Measurements from ENCODE around the gene AMBP. TPM values are rescaled to one million over a fixed set of nuclear protein-coding genes. Genes with fewer than 3 reads are reported as not detected.

Gene AMBP
- total RNA-seq, 1 experiment from 2014 or later, result not detected

DNA sequence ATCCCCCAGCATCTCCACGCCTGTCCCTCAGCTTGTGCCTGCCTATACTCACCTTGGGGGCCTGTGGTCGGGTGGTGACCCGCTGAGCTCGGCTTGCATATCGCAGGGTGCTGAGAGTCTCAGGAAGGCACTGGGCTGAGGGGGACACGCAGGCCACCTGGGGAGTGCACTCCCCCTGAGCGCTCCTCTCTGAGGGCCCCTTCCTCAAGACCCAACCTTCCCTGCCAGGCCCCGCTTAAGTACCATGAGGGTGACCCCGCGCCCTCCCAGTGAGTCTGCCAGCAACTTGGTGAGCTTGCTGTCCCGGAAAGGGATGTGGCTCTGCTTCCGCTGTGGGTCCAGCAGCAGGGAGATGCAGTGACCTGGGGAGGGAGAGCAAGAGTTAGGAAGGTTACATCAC lies 16.9 kb upstream of the AMBP start:
- no peaks in the 10 kb centered on the region for H3K9me3 ChIP-seq (ENCODE audit: insufficient read depth, low read depth)
- DNase-seq, result no peak
- H2AFZ ChIP-seq, result no peak overlapping the region
- no peaks in the 10 kb centered on the region for H3K79me2 ChIP-seq (ENCODE audit: low read depth)
- H3K9me2 ChIP-seq (ENCODE audit: insufficient read depth), result no peaks in the 10 kb centered on the region
- H3F3A ChIP-seq (ENCODE audit: insufficient read depth, low read depth), result no peaks in the 10 kb centered on the region
- H3K4me3 ChIP-seq, result no peak overlapping the region
- H3K27me3 ChIP-seq (ENCODE audit: insufficient read depth, low read depth), result peaks cover 4% of the 10 kb centered on the region; the same call in 1 of the 2 replicates
- no peak overlapping the region for H3K27ac ChIP-seq
- no peaks in the 10 kb centered on the region for H4K20me1 ChIP-seq (ENCODE audit: insufficient read depth)
- no peaks in the 10 kb centered on the region for H3K4me1 ChIP-seq (replicated peaks; ENCODE audit: insufficient read depth)
- CTCF ChIA-PET, result no interaction called here
- no peaks in the 10 kb centered on the region for H3K36me3 ChIP-seq (ENCODE audit: low read depth)
- no TSS peak for BruUV-seq (replicated peaks)
- intact Hi-C loops (cut with micrococcal nuclease; ENCODE audit: unreplicated experiment), result no loop called here
- POLR2A ChIA-PET (ENCODE audit: unreplicated experiment), result no interaction called here
- no peak overlapping the region for H3K4me2 ChIP-seq
- TF ChIP-seq EZH2 (IDR thresholded peaks at IDR 0.05; ENCODE audit: low read depth), result no peak
- TF ChIP-seq, protein P1, sequence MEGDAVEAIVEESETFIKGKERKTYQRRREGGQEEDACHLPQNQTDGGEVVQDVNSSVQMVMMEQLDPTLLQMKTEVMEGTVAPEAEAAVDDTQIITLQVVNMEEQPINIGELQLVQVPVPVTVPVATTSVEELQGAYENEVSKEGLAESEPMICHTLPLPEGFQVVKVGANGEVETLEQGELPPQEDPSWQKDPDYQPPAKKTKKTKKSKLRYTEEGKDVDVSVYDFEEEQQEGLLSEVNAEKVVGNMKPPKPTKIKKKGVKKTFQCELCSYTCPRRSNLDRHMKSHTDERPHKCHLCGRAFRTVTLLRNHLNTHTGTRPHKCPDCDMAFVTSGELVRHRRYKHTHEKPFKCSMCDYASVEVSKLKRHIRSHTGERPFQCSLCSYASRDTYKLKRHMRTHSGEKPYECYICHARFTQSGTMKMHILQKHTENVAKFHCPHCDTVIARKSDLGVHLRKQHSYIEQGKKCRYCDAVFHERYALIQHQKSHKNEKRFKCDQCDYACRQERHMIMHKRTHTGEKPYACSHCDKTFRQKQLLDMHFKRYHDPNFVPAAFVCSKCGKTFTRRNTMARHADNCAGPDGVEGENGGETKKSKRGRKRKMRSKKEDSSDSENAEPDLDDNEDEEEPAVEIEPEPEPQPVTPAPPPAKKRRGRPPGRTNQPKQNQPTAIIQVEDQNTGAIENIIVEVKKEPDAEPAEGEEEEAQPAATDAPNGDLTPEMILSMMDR (conservative IDR thresholded peaks at IDR 0.05), result no peak

DNA sequence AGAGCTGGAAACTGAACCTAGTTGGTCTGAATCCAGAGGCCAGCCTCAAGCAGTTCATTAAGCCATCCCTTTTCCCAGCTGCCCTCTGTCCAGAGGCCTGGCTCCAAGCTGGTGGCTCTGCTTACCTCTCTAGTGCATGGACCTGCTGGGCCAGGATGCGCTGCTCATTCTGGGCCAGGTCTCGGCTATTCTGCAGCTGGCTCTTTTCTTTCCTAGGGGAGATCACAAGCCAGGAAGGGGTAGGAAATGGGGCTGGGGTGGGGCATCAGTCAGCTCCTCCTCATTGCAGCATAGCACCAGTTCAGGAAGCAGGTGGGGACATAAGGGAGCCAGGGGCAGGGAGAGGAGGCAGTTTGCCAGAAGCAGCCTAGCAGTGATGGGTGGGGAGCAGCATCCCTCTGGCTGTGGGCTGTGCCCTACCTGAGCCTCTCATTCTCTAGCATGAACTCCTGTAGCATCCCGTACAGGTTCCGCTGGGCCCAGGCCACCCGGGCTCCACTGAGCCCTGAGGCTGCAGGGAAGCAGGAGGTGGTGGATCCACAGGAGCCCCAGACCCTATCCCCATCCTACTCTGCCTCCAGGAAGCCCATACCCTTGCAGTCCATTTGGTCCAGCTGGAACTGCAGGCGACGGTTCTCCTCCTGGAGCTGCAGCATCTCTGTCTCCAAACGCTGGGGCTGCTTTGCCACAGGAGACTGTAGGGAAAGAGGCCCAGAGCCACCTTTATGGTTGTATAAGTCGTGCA lies 15.8 kb upstream of the AMBP start:
- Histone ChIP-seq H3K9me3 (ENCODE audit: insufficient read depth, low read depth) (no peaks in the 10 kb centered on the region), H3K4me1 (replicated peaks; ENCODE audit: insufficient read depth) (no peaks in the 10 kb centered on the region), H3F3A (ENCODE audit: insufficient read depth, low read depth) (no peaks in the 10 kb centered on the region), H3K27ac (no peak overlapping the region), H3K4me2 (no peak overlapping the region), H3K9me2 (ENCODE audit: insufficient read depth) (no peaks in the 10 kb centered on the region), H3K4me3 (no peak overlapping the region), H2AFZ (no peak overlapping the region), H3K79me2 (ENCODE audit: low read depth) (no peaks in the 10 kb centered on the region), H4K20me1 (ENCODE audit: insufficient read depth) (no peaks in the 10 kb centered on the region), H3K27me3 (ENCODE audit: insufficient read depth, low read depth) (peaks cover 6% of the 10 kb centered on the region; the same call in 1 of the 2 replicates), H3K36me3 (ENCODE audit: low read depth) (no peaks in the 10 kb centered on the region)
- ChIA-PET CTCF (no interaction called here), POLR2A (ENCODE audit: unreplicated experiment) (no interaction called here)
- intact Hi-C loops (cut with micrococcal nuclease; ENCODE audit: unreplicated experiment), result no loop called here
- no peak for DNase-seq
- BruUV-seq (replicated peaks), result no TSS peak
- TF ChIP-seq EZH2 (IDR thresholded peaks at IDR 0.05; ENCODE audit: low read depth), result no peak
- TF ChIP-seq, protein P1 (conservative IDR thresholded peaks at IDR 0.05), result no peak

DNA sequence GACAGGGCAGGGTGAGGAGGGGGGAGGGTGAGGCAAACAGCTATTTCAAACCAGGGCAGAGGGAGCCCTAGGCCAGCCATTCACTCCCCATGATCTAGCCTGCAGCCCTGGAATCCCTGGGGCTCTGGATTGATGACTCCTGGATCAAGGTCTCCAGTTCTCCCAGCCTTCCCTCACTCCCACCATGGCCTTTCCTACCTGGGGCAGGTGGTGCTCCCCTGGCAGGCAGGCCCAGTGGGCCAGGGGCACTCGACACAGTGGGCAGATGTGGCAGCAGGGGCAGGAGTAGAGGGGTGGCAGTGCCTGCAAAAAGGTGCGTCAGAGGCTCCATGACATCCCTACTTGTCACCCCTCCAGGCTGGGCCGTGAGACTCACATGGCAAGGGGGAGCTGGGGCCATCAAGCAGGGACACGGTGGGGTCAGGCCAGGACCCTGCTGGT lies 15.0 kb upstream of the AMBP start:
- H3F3A ChIP-seq (ENCODE audit: insufficient read depth, low read depth), result no peaks in the 10 kb centered on the region
- intact Hi-C loops (cut with micrococcal nuclease; ENCODE audit: unreplicated experiment), result no loop called here
- H3K27me3 ChIP-seq (ENCODE audit: insufficient read depth, low read depth), result peaks cover 14% of the 10 kb centered on the region; the same call in 1 of the 2 replicates
- DNase-seq, result no peak
- TF ChIP-seq, protein P1 (conservative IDR thresholded peaks at IDR 0.05), result no peak
- TF ChIP-seq EZH2 (IDR thresholded peaks at IDR 0.05; ENCODE audit: low read depth), result no peak
- no peaks in the 10 kb centered on the region for H3K4me1 ChIP-seq (replicated peaks; ENCODE audit: insufficient read depth)
- H3K9me3 ChIP-seq (ENCODE audit: insufficient read depth, low read depth), result no peaks in the 10 kb centered on the region
- no peak overlapping the region for H2AFZ ChIP-seq
- H3K4me3 ChIP-seq, result no peak overlapping the region
- H3K79me2 ChIP-seq (ENCODE audit: low read depth), result no peaks in the 10 kb centered on the region
- H3K36me3 ChIP-seq (ENCODE audit: low read depth), result no peaks in the 10 kb centered on the region
- POLR2A ChIA-PET (ENCODE audit: unreplicated experiment), result no interaction called here
- H3K9me2 ChIP-seq (ENCODE audit: insufficient read depth), result no peaks in the 10 kb centered on the region
- CTCF ChIA-PET, result no interaction called here
- no peak overlapping the region for H3K4me2 ChIP-seq
- no peaks in the 10 kb centered on the region for H4K20me1 ChIP-seq (ENCODE audit: insufficient read depth)
- H3K27ac ChIP-seq, result no peak overlapping the region
- BruUV-seq (replicated peaks), result no TSS peak

Data from PC-9 (cell line).